Adipocyte (in vitro differentiated cells): Measurements from ENCODE around the gene RHEBL1.

Experiments used
- DNase-seq: peaks from one replicate; pipeline ENCODE4 v3.0.0-alpha.2; 2015; ENCODE audit warnings: low read depth
- H3K27me3 ChIP-seq: replicated peaks from 2 replicates; pipeline ENCODE4 v1.7.0; 2013; ENCODE audit warnings: mild to moderate bottlenecking, low read length, moderate library complexity; ENCODE audit not compliant: control insufficient read depth, insufficient read depth
- H3K36me3 ChIP-seq: 2 replicates; pipeline ENCODE4 v1.7.0; 2013; ENCODE audit warnings: low read length, mild to moderate bottlenecking, moderate library complexity; ENCODE audit not compliant: control insufficient read depth, insufficient read depth, severe bottlenecking
- H3K4me1 ChIP-seq: 2 replicates; pipeline ENCODE4 v1.7.0; 2013; ENCODE audit warnings: mild to moderate bottlenecking, low read length, moderate library complexity; ENCODE audit not compliant: control insufficient read depth, insufficient read depth
- H3K4me3 ChIP-seq: 2 replicates; pipeline ENCODE4 v1.7.0; 2013; ENCODE audit warnings: mild to moderate bottlenecking, low read length, moderate library complexity
- H3K9ac ChIP-seq: 2 replicates; pipeline ENCODE4 v1.7.0; 2013; ENCODE audit warnings: mild to moderate bottlenecking, low read length, moderate library complexity
- H3K9me3 ChIP-seq: 2 replicates; pipeline ENCODE4 v1.7.0; 2013; ENCODE audit warnings: mild to moderate bottlenecking, low read length, moderate library complexity; ENCODE audit not compliant: control insufficient read depth

Gene RHEBL1

GRCh38 chr12:49022558-49023178, 47.1 kb downstream of the RHEBL1 start:
- no peaks in the 10 kb centered on the region for H3K27me3 ChIP-seq
- no peak for DNase-seq
- peaks cover 10% of the 10 kb centered on the region for H3K4me1 ChIP-seq
- peaks cover 70% of the 10 kb centered on the region for H3K36me3 ChIP-seq
- no peak overlapping the region for H3K9ac ChIP-seq
- H3K4me3 ChIP-seq: no peak overlapping the region
- H3K9me3 ChIP-seq: no peaks in the 10 kb centered on the region

DNA sequence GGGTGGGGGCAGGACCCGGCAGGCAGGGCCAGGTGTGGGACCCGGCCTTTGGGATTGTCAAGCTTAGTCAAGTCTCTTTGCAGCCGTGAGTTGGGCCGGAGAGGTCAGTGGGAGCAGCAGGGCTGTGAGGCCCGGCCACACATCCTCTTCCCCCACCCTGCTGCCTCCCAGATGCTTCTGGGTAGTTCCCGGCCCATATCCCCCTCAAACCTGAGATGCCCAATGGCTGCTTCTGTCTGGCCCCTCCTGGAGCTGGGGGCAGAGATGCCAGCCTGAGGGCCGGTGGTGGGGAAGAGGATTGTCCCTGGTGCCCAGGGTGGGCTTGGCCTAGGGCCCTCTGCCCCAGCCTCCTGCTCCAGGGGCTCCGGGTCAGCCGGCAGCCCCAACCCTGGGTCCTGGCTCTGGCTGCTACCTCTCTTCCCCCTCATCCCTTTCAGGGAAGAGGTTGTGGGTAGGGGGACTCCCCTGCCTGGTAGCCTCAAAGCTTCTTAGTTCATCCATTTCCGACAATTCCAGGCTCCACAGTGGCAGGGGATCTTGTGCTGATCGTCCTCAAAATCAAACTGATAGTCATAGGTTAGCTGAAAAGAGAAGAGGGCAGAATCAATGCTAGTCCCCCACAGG, 48.4 kb downstream of the RHEBL1 start:
- Histone ChIP-seq H3K36me3 (peaks cover 57% of the 10 kb centered on the region), H3K4me3 (no peak overlapping the region), H3K9me3 (no peaks in the 10 kb centered on the region), H3K4me1 (peaks cover 22% of the 10 kb centered on the region), H3K9ac (no peak overlapping the region), H3K27me3 (no peaks in the 10 kb centered on the region)
- DNase-seq: no peak

- Histone ChIP-seq H3K27me3 (no peaks in the 10 kb centered on the region), H3K4me3 (no peak overlapping the region), H3K9me3 (no peaks in the 10 kb centered on the region), H3K36me3 (peaks cover 47% of the 10 kb centered on the region), H3K4me1 (peaks cover 26% of the 10 kb centered on the region), H3K9ac (no peak overlapping the region)
- no peak for DNase-seq
Observed at GRCh38 chr12:49020441-49020840, 49.3 kb downstream of the RHEBL1 start.

GRCh38 chr12:49019443-49020324, 50.1 kb downstream of the RHEBL1 start:
- peak overlapping the region; percentile 100 for H3K9ac ChIP-seq
- H3K27me3 ChIP-seq: no peaks in the 10 kb centered on the region
- no peaks in the 10 kb centered on the region for H3K9me3 ChIP-seq
- H3K4me1 ChIP-seq: peaks cover 34% of the 10 kb centered on the region
- peak overlapping the region; percentile 97 for H3K4me3 ChIP-seq
- DNase-seq: peak; percentile 58
- H3K36me3 ChIP-seq: peaks cover 40% of the 10 kb centered on the region

GRCh38 chr12:49019120-49019430, 50.7 kb downstream of the RHEBL1 start:
- Histone ChIP-seq H3K9ac (peak overlapping the region; percentile 100), H3K9me3 (no peaks in the 10 kb centered on the region), H3K27me3 (no peaks in the 10 kb centered on the region), H3K36me3 (peaks cover 34% of the 10 kb centered on the region), H3K4me1 (peaks cover 36% of the 10 kb centered on the region), H3K4me3 (peak overlapping the region; percentile 97)
- no peak for DNase-seq

GRCh38 chr12:49018261-49019119, 51.3 kb downstream of the RHEBL1 start, which contains the start of gene PRKAG1:
PRKAG1 (minus strand) TSS chr12:49018776; CDS start chr12:49018740, 36 bp downstream.
- Histone ChIP-seq H3K9me3 (no peaks in the 10 kb centered on the region), H3K4me3 (peak within 1 kb of the TSS; percentile 97)
- peak; percentile 99 for DNase-seq

DNA sequence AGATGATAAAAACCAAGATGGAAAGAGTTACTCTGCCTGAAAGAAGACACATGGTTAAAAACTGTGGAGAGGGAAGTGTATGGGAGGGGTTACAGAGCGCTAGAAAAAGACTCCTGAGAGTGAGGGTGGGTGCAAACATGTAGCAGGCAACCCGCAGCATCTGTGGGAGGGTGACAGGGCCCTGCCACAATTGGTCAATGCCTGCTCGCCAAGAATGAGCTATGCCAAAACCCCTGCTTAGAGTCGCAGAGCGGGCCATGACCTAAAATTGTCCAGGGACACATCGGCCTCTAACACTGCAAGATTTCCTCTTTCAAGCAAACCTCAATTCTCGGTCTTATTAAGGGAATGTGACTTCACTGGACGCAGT, 51.9 kb downstream of the RHEBL1 start:
- H3K4me1 ChIP-seq: peaks cover 36% of the 10 kb centered on the region
- peaks cover 27% of the 10 kb centered on the region for H3K36me3 ChIP-seq
- DNase-seq: no peak
- H3K4me3 ChIP-seq: peak overlapping the region; percentile 97
- no peaks in the 10 kb centered on the region for H3K27me3 ChIP-seq
- H3K9ac ChIP-seq: peak overlapping the region; percentile 100
- no peaks in the 10 kb centered on the region for H3K9me3 ChIP-seq

More at GRCh38 chr12:49018261-49019119, 51.3 kb downstream of the RHEBL1 start, which contains the start of gene PRKAG1:
- peak within 1 kb of the TSS; percentile 100 for H3K9ac ChIP-seq
- peaks cover 36% of the 10 kb centered on the region for H3K4me1 ChIP-seq
- H3K27me3 ChIP-seq: no peaks in the 10 kb centered on the region
- H3K36me3 ChIP-seq: peaks cover 28% of the 10 kb centered on the region

GRCh38 chr12:49015196-49015595, 54.6 kb downstream of the RHEBL1 start:
- DNase-seq: no peak
- Histone ChIP-seq H3K4me3 (no peak overlapping the region), H3K9me3 (no peaks in the 10 kb centered on the region), H3K36me3 (peaks cover 29% of the 10 kb centered on the region), H3K9ac (no peak overlapping the region), H3K27me3 (no peaks in the 10 kb centered on the region), H3K4me1 (peaks cover 36% of the 10 kb centered on the region)
